Upper lobe of left lung (tissue), 6 donors: ENCODE data around the gene CD2AP. TPM values are rescaled to one million over a fixed set of nuclear protein-coding genes. Genes with fewer than 3 reads are reported as not detected.
"Not testable (repeated sequence)": the region's sequence is repeated elsewhere in the genome, so short reads cannot be mapped to it uniquely, and the experiment has no call there.

ENCODE experiments used
- ATAC-seq, 2 donors: fragments of 200-7000 bp; cut with Tn5 transposase; one replicate each; pipeline ENCODE4 v1.9.1; 2022; ENCODE audit warnings: mild to moderate bottlenecking in 2 of 2, moderate library complexity in 2 of 2; ENCODE audit not compliant: low FRiP score in 2 of 2
- DNase-seq, 2 donors: peaks; one replicate each; pipeline ENCODE4 v3.0.0-alpha.2; 2019 to 2020
- H3K27ac ChIP-seq, 4 donors: fragments of 200-600 bp; sonication (generic); one replicate each; pipeline ENCODE4 v1.5.1; 2016 to 2019
- H3K27me3 ChIP-seq, 4 donors: fragments of 200-600 bp; sonication (generic); one replicate each; pipeline ENCODE4 v1.5.1; 2017 to 2019
- H3K36me3 ChIP-seq, 4 donors: fragments of 200-600 bp; sonication (generic); one replicate each; pipeline ENCODE4 v1.5.1; 2016 to 2019
- H3K4me1 ChIP-seq, 4 donors: fragments of 200-600 bp; sonication (generic); one replicate each; pipeline ENCODE4 v1.5.1; 2018 to 2019
- H3K4me3 ChIP-seq, 4 donors: fragments of 200-600 bp; sonication (generic); one replicate each; pipeline ENCODE4 v1.5.1; 2017 to 2019; ENCODE audit warnings: mild to moderate bottlenecking in 2 of 4, moderate library complexity in 1 of 4
- H3K9me3 ChIP-seq, 4 donors: fragments of 200-600 bp; sonication (generic); one replicate each; pipeline ENCODE4 v1.5.1; 2018 to 2019
- CTCF ChIP-seq, 6 experiments: fragments of 450-650 bp in 4 of 6; fragments of 200-600 bp in 2 of 6; sonication (generic) in 2 of 6; IDR thresholded peaks; one replicate each; pipeline ENCODE4 v1.5.1; 2016 to 2019; ENCODE audit warnings: antibody characterized with exemption in 6 of 6
- EP300 ChIP-seq, 4 donors: sonication (generic); formaldehyde crosslinking; IDR thresholded peaks; one replicate each; pipeline ENCODE4 v1.5.1; 2017; ENCODE audit warnings: antibody characterized with exemption in 4 of 4, control low read depth in 2 of 4
- POLR2A ChIP-seq, 4 donors: fragments of 450-650 bp; IDR thresholded peaks; one replicate each; pipeline ENCODE4 v1.5.1; 2016 to 2017; ENCODE audit warnings: antibody characterized with exemption in 4 of 4, mild to moderate bottlenecking in 2 of 4
- POLR2AphosphoS5 ChIP-seq, 2 donors: sonication (generic); formaldehyde crosslinking; IDR thresholded peaks; one replicate each; pipeline ENCODE4 v1.5.1; 2017; ENCODE audit warnings: antibody characterized with exemption in 2 of 2
- WGBS, 2 donors: methylation state at CpG; one replicate each; pipeline ENCODE4 v1.1.5; 2017 to 2018; 5-methylcytosine and 5-hydroxymethylcytosine counted together
- total RNA-seq, 6 donors: library from RNA; depleted of rRNA in 4 of 6; stranded (reverse); fragments of >200 nt in 4 of 6; gene quantifications; one replicate each; pipeline versions ENCODE4 v1.1.0 to v1.2.1, GENCODE V29; 2016 to 2021
- donor health status: DM: no; HTN: no; CAD: no; lungs with moderate emphysema.
- donor health status: DM: no; HTN: yes; CAD: no; lungs with severe emphysema.

CD2AP gene
- total RNA-seq, 6 donors from 2014 or later = 22.0 to 86.5 (median 29.3) TPM

DNA sequence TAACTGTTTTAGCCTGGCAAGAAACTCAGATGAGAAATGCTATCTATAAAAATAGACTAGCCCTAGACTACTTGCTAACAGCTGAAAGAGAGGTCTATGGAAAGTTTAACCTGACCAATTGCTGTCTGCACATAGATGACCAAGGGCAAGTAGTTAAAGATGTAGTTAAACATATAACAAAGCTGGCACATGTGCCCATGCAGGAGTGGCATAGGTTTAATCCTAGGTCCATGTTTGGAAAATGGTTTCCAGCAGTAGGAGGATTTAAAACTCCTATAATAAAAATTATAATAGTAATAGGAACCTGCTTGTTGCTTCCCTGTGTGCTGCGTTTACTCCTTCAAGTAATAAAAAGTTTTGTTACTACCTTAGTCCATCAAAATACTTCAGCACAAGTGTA lies 169.6 kb downstream of the CD2AP start:
- no peak overlapping the region for H3K27ac ChIP-seq
- no peak overlapping the region for H3K4me3 ChIP-seq
- no peak for TF ChIP-seq CTCF (IDR thresholded peaks at IDR 0.05)
- no peak for TF ChIP-seq EP300 (IDR thresholded peaks at IDR 0.05)
- no peak for TF ChIP-seq POLR2A (IDR thresholded peaks at IDR 0.05)
- no peak for TF ChIP-seq POLR2AphosphoS5 (IDR thresholded peaks at IDR 0.05)
- 87 to 100% methylated on average over 1 of the region's 1 CpG for WGBS, 2 donors
- H3K4me1 ChIP-seq = peaks cover 0 to 7% (median 5%) of the 10 kb centered on the region in 4 donors
- ATAC-seq (no peak), DNase-seq (no peak)
- no peaks in the 10 kb centered on the region for H3K9me3 ChIP-seq
- H3K27me3 ChIP-seq = no peaks in the 10 kb centered on the region
- no peaks in the 10 kb centered on the region for H3K36me3 ChIP-seq

GRCh38 chr6:47647626-47648025 lies 170.0 kb downstream of the CD2AP start:
- ATAC-seq, DNase-seq: not testable (repeated sequence)

DNA sequence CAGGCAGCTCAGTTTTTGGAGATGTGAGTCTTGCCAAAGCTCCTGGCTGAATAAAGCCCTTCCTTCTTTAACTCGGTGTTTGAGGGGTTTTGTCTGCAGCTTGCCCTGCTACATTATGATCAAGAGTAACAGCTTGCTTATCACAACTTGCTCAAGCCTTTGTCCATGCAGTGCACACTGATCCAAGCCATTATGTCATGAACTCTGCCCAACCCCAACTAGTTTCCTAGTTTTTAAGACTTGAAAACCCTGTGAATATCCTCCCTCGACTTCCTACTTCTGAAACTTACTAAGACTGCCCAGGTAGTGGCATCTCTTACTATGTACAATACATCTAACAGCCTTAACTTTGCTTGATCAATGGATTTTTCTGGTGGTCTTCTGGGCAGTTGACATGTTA lies 170.4 kb downstream of the CD2AP start:
- 88 to 89% methylated on average over 2 of the region's 2 CpGs for WGBS, 2 donors
- Histone ChIP-seq H3K9me3 (no peaks in the 10 kb centered on the region), H3K4me1 (peaks cover 0 to 7% (median 5%) of the 10 kb centered on the region in 4 donors), H3K27ac (no peak overlapping the region), H3K4me3 (no peak overlapping the region), H3K27me3 (no peaks in the 10 kb centered on the region), H3K36me3 (no peaks in the 10 kb centered on the region)
- DNase-seq = no peak
- no peak for ATAC-seq
- TF ChIP-seq EP300 (IDR thresholded peaks at IDR 0.05) (no peak), CTCF (IDR thresholded peaks at IDR 0.05) (no peak), POLR2A (IDR thresholded peaks at IDR 0.05) (no peak), POLR2AphosphoS5 (IDR thresholded peaks at IDR 0.05) (no peak)

More at GRCh38 chr6:47647626-47648025, 170.0 kb downstream of the CD2AP start:
- H3K4me3 ChIP-seq, H3K4me1 ChIP-seq, H3K27ac ChIP-seq, H3K9me3 ChIP-seq, H3K36me3 ChIP-seq, H3K27me3 ChIP-seq: not testable (repeated sequence)
- WGBS, 2 donors = 81 to 88% methylated on average over 4 of the region's 4 CpGs

GRCh38 chr6:47650553-47651432 lies 173.2 kb downstream of the CD2AP start:
- TF ChIP-seq EP300 (IDR thresholded peaks at IDR 0.05) = no peak
- TF ChIP-seq POLR2AphosphoS5 (IDR thresholded peaks at IDR 0.05) = no peak
- TF ChIP-seq CTCF (IDR thresholded peaks at IDR 0.05) = no peak
- no peak for TF ChIP-seq POLR2A (IDR thresholded peaks at IDR 0.05)
- ATAC-seq = peak in 1 of 2 donors; percentile 12
- Histone ChIP-seq H3K4me3 (no peak overlapping the region), H3K4me1 (peaks cover 0 to 7% (median 5%) of the 10 kb centered on the region in 4 donors), H3K9me3 (no peaks in the 10 kb centered on the region), H3K27ac (no peak overlapping the region), H3K27me3 (no peaks in the 10 kb centered on the region), H3K36me3 (no peaks in the 10 kb centered on the region)
- no peak for DNase-seq
- WGBS, 2 donors = 50 to 55% methylated on average over 3 of the region's 3 CpGs

DNA sequence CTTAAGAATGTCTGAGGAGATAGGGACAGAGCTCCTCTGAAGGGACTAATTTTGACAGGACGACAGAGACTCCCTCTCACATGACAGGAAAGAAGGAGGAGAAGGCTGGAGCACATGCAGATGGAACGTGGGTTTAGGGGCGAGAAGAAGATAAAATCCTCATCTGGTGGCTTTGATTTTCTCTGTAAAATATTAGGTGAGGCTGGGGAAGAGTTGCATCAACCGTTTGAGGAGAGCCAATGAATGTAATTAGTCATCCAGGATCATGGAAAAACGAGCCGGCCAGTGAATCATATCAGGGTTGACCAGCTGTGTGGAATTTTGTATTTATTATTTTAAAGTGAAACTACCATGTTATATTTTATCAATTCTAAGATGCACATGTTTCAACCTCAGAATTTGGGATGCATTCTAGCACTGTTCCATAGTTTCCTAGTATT lies 173.9 kb downstream of the CD2AP start:
- no peak overlapping the region for H3K27ac ChIP-seq
- ATAC-seq (peak in 1 of 2 donors; percentile 58), DNase-seq (no peak)
- 24 to 48% methylated on average over 6 of the region's 6 CpGs for WGBS, 2 donors
- no peaks in the 10 kb centered on the region for H3K27me3 ChIP-seq
- no peak for TF ChIP-seq POLR2A (IDR thresholded peaks at IDR 0.05)
- TF ChIP-seq EP300 (IDR thresholded peaks at IDR 0.05) = no peak
- no peak for TF ChIP-seq CTCF (IDR thresholded peaks at IDR 0.05)
- TF ChIP-seq POLR2AphosphoS5 (IDR thresholded peaks at IDR 0.05) = no peak
- peaks cover 0 to 7% (median 5%) of the 10 kb centered on the region in 4 donors for H3K4me1 ChIP-seq
- H3K9me3 ChIP-seq = no peaks in the 10 kb centered on the region
- H3K4me3 ChIP-seq = no peak overlapping the region
- H3K36me3 ChIP-seq = no peaks in the 10 kb centered on the region
